ENCODE measurements around the gene TNNT3.
A peak's percentile ranks its signal among the peaks of the same experiment; 100 is the strongest.

TNNT3 gene

DNA sequence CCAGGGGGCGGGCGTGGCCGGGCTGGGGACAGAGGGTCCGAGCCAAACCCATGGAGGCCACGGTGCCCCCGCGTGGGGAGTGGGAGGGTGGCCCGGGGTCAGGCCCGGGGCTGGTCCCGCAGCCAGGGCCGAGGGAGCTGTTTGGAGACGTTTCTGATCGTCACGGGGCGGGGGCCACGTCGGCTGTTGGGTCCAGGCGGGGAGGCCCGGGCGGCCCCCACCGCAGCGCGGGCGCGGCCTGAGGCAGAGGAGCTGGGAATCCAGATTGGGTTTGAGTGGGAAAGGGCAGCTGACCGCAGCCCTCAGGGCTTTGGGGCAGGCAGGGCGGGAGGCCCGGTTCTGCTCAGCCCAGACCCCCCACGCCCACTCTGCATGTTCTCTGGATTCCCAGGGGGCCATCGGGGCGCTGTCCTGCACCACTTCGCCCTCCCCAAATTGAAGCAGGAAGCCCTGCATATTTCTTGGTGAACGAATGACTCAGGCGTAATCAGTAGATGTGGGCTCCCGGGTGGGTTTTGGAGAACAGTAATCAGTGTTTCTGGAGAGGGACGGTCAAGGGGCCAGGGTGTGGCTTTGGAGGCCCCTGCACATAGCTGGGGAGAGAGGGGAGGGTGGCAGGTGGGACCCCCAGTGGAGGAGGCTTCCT lies 28.2 kb downstream of the TNNT3 start:
- peak; percentile 39 for ATAC-seq
- TF ChIP-seq SNAI2 (CRISPR knock-in tag; IDR thresholded peaks at IDR 0.05) (no peak), ESRRG (CRISPR knock-in tag; IDR thresholded peaks at IDR 0.05) (no peak), ZNF8 (CRISPR knock-in tag; IDR thresholded peaks at IDR 0.05) (no peak), OSR1 (CRISPR knock-in tag; IDR thresholded peaks at IDR 0.05) (no peak), ISL1 (CRISPR knock-in tag; IDR thresholded peaks at IDR 0.05) (no peak), TOX (CRISPR knock-in tag; IDR thresholded peaks at IDR 0.05; ENCODE audit: borderline replicate concordance) (no peak), TCF4 (CRISPR knock-in tag; IDR thresholded peaks at IDR 0.05; ENCODE audit: borderline replicate concordance) (no peak), GLIS3 (CRISPR knock-in tag; IDR thresholded peaks at IDR 0.05) (no peak), ZFP30 (CRISPR knock-in tag; IDR thresholded peaks at IDR 0.05) (no peak), BACH2 (CRISPR knock-in tag; IDR thresholded peaks at IDR 0.05; ENCODE audit: borderline replicate concordance) (no peak), ZNF70 (CRISPR knock-in tag; IDR thresholded peaks at IDR 0.05) (no peak)
- TF ChIP-seq, protein P1, sequence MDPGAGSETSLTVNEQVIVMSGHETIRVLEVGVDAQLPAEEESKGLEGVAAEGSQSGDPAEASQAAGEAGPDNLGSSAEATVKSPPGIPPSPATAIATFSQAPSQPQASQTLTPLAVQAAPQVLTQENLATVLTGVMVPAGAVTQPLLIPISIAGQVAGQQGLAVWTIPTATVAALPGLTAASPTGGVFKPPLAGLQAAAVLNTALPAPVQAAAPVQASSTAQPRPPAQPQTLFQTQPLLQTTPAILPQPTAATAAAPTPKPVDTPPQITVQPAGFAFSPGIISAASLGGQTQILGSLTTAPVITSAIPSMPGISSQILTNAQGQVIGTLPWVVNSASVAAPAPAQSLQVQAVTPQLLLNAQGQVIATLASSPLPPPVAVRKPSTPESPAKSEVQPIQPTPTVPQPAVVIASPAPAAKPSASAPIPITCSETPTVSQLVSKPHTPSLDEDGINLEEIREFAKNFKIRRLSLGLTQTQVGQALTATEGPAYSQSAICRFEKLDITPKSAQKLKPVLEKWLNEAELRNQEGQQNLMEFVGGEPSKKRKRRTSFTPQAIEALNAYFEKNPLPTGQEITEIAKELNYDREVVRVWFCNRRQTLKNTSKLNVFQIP (CRISPR knock-in tag; IDR thresholded peaks at IDR 0.05; ENCODE audit: borderline replicate concordance, low read depth), result no peak
- TF ChIP-seq, protein P2, sequence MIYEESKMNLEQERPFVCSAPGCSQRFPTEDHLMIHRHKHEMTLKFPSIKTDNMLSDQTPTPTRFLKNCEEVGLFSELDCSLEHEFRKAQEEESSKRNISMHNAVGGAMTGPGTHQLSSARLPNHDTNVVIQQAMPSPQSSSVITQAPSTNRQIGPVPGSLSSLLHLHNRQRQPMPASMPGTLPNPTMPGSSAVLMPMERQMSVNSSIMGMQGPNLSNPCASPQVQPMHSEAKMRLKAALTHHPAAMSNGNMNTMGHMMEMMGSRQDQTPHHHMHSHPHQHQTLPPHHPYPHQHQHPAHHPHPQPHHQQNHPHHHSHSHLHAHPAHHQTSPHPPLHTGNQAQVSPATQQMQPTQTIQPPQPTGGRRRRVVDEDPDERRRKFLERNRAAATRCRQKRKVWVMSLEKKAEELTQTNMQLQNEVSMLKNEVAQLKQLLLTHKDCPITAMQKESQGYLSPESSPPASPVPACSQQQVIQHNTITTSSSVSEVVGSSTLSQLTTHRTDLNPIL (CRISPR knock-in tag; IDR thresholded peaks at IDR 0.05; ENCODE audit: low read depth), result no peak
- TF ChIP-seq, protein P3, sequence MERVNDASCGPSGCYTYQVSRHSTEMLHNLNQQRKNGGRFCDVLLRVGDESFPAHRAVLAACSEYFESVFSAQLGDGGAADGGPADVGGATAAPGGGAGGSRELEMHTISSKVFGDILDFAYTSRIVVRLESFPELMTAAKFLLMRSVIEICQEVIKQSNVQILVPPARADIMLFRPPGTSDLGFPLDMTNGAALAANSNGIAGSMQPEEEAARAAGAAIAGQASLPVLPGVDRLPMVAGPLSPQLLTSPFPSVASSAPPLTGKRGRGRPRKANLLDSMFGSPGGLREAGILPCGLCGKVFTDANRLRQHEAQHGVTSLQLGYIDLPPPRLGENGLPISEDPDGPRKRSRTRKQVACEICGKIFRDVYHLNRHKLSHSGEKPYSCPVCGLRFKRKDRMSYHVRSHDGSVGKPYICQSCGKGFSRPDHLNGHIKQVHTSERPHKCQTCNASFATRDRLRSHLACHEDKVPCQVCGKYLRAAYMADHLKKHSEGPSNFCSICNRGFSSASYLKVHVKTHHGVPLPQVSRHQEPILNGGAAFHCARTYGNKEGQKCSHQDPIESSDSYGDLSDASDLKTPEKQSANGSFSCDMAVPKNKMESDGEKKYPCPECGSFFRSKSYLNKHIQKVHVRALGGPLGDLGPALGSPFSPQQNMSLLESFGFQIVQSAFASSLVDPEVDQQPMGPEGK (CRISPR knock-in tag; IDR thresholded peaks at IDR 0.05; ENCODE audit: borderline replicate concordance), result no peak
- TF ChIP-seq, protein P4, sequence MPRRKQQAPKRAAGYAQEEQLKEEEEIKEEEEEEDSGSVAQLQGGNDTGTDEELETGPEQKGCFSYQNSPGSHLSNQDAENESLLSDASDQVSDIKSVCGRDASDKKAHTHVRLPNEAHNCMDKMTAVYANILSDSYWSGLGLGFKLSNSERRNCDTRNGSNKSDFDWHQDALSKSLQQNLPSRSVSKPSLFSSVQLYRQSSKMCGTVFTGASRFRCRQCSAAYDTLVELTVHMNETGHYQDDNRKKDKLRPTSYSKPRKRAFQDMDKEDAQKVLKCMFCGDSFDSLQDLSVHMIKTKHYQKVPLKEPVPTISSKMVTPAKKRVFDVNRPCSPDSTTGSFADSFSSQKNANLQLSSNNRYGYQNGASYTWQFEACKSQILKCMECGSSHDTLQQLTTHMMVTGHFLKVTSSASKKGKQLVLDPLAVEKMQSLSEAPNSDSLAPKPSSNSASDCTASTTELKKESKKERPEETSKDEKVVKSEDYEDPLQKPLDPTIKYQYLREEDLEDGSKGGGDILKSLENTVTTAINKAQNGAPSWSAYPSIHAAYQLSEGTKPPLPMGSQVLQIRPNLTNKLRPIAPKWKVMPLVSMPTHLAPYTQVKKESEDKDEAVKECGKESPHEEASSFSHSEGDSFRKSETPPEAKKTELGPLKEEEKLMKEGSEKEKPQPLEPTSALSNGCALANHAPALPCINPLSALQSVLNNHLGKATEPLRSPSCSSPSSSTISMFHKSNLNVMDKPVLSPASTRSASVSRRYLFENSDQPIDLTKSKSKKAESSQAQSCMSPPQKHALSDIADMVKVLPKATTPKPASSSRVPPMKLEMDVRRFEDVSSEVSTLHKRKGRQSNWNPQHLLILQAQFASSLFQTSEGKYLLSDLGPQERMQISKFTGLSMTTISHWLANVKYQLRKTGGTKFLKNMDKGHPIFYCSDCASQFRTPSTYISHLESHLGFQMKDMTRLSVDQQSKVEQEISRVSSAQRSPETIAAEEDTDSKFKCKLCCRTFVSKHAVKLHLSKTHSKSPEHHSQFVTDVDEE (CRISPR knock-in tag; IDR thresholded peaks at IDR 0.05), result no peak

DNA sequence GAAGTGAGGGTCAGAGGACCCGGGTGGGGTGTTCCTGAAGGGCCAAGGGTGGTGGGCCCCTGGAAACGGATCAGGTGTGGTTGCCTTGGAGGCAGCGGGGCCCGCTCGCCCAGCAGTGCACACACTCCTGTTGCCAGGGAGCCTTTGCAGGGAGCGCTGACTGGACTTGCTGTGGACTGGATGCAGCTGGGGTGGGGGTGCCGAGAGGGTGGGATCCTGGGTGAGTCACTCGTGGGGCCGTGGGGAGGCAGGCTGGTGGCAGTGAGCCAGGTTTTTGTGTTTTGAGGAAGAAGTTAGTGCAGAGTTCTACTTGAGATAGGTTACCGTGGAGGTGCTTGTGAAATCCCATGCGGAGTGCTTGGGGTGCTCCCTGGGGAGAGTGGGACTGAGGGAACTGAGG lies 28.9 kb downstream of the TNNT3 start:
- peak; percentile 25; the same call in 1 of the 3 replicates for ATAC-seq
- TF ChIP-seq ZNF8 (CRISPR knock-in tag; IDR thresholded peaks at IDR 0.05), result no peak
- TF ChIP-seq ZC3H10 (CRISPR knock-in tag; IDR thresholded peaks at IDR 0.05), result no peak
- TF ChIP-seq TCF4 (CRISPR knock-in tag; IDR thresholded peaks at IDR 0.05; ENCODE audit: borderline replicate concordance), result no peak
- no peak for TF ChIP-seq ZFP30 (CRISPR knock-in tag; IDR thresholded peaks at IDR 0.05)
- TF ChIP-seq, protein P3 (CRISPR knock-in tag; IDR thresholded peaks at IDR 0.05; ENCODE audit: borderline replicate concordance), result no peak
- no peak for TF ChIP-seq ZFP3 (CRISPR knock-in tag; IDR thresholded peaks at IDR 0.05)
- TF ChIP-seq, protein P5, sequence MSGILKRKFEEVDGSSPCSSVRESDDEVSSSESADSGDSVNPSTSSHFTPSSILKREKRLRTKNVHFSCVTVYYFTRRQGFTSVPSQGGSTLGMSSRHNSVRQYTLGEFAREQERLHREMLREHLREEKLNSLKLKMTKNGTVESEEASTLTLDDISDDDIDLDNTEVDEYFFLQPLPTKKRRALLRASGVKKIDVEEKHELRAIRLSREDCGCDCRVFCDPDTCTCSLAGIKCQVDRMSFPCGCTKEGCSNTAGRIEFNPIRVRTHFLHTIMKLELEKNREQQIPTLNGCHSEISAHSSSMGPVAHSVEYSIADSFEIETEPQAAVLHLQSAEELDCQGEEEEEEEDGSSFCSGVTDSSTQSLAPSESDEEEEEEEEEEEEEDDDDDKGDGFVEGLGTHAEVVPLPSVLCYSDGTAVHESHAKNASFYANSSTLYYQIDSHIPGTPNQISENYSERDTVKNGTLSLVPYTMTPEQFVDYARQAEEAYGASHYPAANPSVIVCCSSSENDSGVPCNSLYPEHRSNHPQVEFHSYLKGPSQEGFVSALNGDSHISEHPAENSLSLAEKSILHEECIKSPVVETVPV (CRISPR knock-in tag; IDR thresholded peaks at IDR 0.05), result no peak
- no peak for TF ChIP-seq CSDC2 (CRISPR knock-in tag; IDR thresholded peaks at IDR 0.05)
- TF ChIP-seq OSR1 (CRISPR knock-in tag; IDR thresholded peaks at IDR 0.05), result no peak
- TF ChIP-seq ZNF70 (CRISPR knock-in tag; IDR thresholded peaks at IDR 0.05), result no peak
- TF ChIP-seq ESRRG (CRISPR knock-in tag; IDR thresholded peaks at IDR 0.05), result no peak
- no peak for TF ChIP-seq RARB (CRISPR knock-in tag; IDR thresholded peaks at IDR 0.05)
- TF ChIP-seq, protein P2 (CRISPR knock-in tag; IDR thresholded peaks at IDR 0.05; ENCODE audit: low read depth), result no peak
- no peak for TF ChIP-seq ZNF565 (CRISPR knock-in tag; conservative IDR thresholded peaks at IDR 0.05; ENCODE audit: low read depth)
- TF ChIP-seq TOX (CRISPR knock-in tag; IDR thresholded peaks at IDR 0.05; ENCODE audit: borderline replicate concordance), result no peak

All from SK-N-SH treated with all-trans-retinoic acid at 6 μM for 48 hours (cell line).